Activated naive CD8-positive, alpha-beta T cell treated with anti-CD3 and anti-CD28 coated beads for 36 hours (primary cell): ENCODE data around the gene ASB8. TPM values are rescaled to one million over a fixed set of nuclear protein-coding genes. Genes with fewer than 3 reads are reported as not detected.
A peak's percentile ranks its signal among the peaks of the same experiment; 100 is the strongest.
"Not testable (repeated sequence)": the region's sequence is repeated elsewhere in the genome, so short reads cannot be mapped to it uniquely, and the experiment has no call there.

ENCODE experiments used
- DNase-seq: peaks from one replicate; pipeline ENCODE4 v3.0.0; 2021
- H3K27ac Mint-ChIP-seq: one replicate; pipeline ENCODE4 v1.8.0; 2022; ENCODE audit warnings: mild to moderate bottlenecking, moderate library complexity, mixed read lengths
- H3K27me3 Mint-ChIP-seq: one replicate; pipeline ENCODE4 v1.8.0; 2022; ENCODE audit warnings: mild to moderate bottlenecking, mixed read lengths
- H3K36me3 Mint-ChIP-seq: one replicate; pipeline ENCODE4 v1.8.0; 2021; ENCODE audit warnings: mild to moderate bottlenecking, mixed read lengths
- H3K4me1 Mint-ChIP-seq: one replicate; pipeline ENCODE4 v1.8.0; 2021; ENCODE audit warnings: mixed read lengths
- H3K4me3 Mint-ChIP-seq: one replicate; pipeline ENCODE4 v1.8.0; 2022; ENCODE audit warnings: mild to moderate bottlenecking, moderate library complexity, mixed read lengths
- H3K9me3 Mint-ChIP-seq: one replicate; pipeline ENCODE4 v1.8.0; 2022; ENCODE audit warnings: mixed read lengths
- total RNA-seq, 2 experiments: library from RNA; stranded (reverse); gene quantifications; one replicate each; pipeline ENCODE4 v1.2.3, GENCODE V29; 2021

ASB8 gene
- total RNA-seq, 2 experiments from 2014 or later: 29.9 to 30.3 TPM

GRCh38 chr12:48129376-48129775, 27.9 kb downstream of the ASB8 start:
- Mint-ChIP-seq H3K36me3 (peaks cover 29% of the 10 kb centered on the region), H3K4me1 (no peaks in the 10 kb centered on the region), H3K27ac (no peak overlapping the region), H3K27me3 (no peaks in the 10 kb centered on the region), H3K9me3 (no peaks in the 10 kb centered on the region), H3K4me3 (no peak overlapping the region)
- no peak for DNase-seq

DNA sequence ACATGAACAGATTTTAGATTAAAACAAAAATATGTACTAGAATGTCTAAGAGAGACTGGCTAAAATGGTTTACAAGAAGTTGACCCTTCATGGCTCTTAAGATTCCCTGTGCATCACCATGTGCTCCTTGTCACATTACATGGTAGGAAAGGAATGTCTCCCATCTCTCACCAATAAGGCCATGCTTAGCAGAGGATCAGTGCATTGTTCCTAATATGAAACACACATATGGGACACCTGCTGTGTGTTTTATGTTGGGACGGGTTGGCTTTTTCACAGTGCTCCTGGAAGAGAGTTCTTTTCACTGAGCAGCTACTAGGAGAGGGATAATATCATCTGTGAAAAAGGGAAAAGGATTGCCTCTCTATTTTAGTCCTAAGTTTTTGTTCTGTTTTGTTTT, 28.5 kb downstream of the ASB8 start:
- no peak overlapping the region for H3K27ac Mint-ChIP-seq
- no peaks in the 10 kb centered on the region for H3K4me1 Mint-ChIP-seq
- no peak overlapping the region for H3K4me3 Mint-ChIP-seq
- no peak for DNase-seq
- H3K9me3 Mint-ChIP-seq: no peaks in the 10 kb centered on the region
- no peaks in the 10 kb centered on the region for H3K27me3 Mint-ChIP-seq
- peaks cover 29% of the 10 kb centered on the region for H3K36me3 Mint-ChIP-seq

- H3K36me3 Mint-ChIP-seq: peaks cover 30% of the 10 kb centered on the region
- H3K27me3 Mint-ChIP-seq: no peaks in the 10 kb centered on the region
- H3K27ac Mint-ChIP-seq: no peak overlapping the region
- H3K4me3 Mint-ChIP-seq: no peak overlapping the region
- no peaks in the 10 kb centered on the region for H3K4me1 Mint-ChIP-seq
- no peak for DNase-seq
- H3K9me3 Mint-ChIP-seq: no peaks in the 10 kb centered on the region
Observed at GRCh38 chr12:48126953-48127630, 30.2 kb downstream of the ASB8 start.

GRCh38 chr12:48125985-48126384, 31.3 kb downstream of the ASB8 start:
- Mint-ChIP-seq H3K27me3 (no peaks in the 10 kb centered on the region), H3K4me1 (peaks cover 1% of the 10 kb centered on the region), H3K27ac (no peak overlapping the region), H3K36me3 (peaks cover 33% of the 10 kb centered on the region), H3K9me3 (no peaks in the 10 kb centered on the region), H3K4me3 (no peak overlapping the region)
- no peak for DNase-seq

GRCh38 chr12:48125542-48125941, 31.8 kb downstream of the ASB8 start:
- H3K4me3 Mint-ChIP-seq, H3K4me1 Mint-ChIP-seq, H3K27me3 Mint-ChIP-seq, DNase-seq, H3K9me3 Mint-ChIP-seq, H3K27ac Mint-ChIP-seq: not testable (repeated sequence)
- peaks cover 34% of the 10 kb centered on the region for H3K36me3 Mint-ChIP-seq

DNA sequence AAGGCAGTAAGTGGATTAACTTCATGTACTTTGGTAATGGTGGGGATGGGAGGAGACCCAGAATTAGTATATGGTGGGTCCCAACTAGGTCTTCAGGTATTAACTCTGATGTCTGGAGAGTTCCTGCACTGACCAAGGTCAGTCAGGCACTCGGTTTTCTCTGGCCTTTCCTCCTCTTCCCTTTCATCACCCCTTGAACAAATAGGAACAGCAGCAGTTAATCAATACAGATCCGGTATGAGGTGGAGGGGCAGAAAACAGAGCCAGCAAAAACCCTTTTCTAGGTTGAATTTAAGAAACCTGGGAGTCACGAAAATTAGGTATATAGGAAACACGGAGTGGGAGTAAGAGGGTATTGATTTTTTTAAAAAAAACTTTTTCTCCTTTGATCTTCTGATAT, 34.1 kb downstream of the ASB8 start:
- no peak overlapping the region for H3K4me3 Mint-ChIP-seq
- no peaks in the 10 kb centered on the region for H3K9me3 Mint-ChIP-seq
- H3K27ac Mint-ChIP-seq: no peak overlapping the region
- no peak for DNase-seq
- peaks cover 31% of the 10 kb centered on the region for H3K36me3 Mint-ChIP-seq
- peaks cover 3% of the 10 kb centered on the region for H3K27me3 Mint-ChIP-seq
- H3K4me1 Mint-ChIP-seq: peaks cover 11% of the 10 kb centered on the region

- peaks cover 3% of the 10 kb centered on the region for H3K27me3 Mint-ChIP-seq
- no peak overlapping the region for H3K4me3 Mint-ChIP-seq
- no peaks in the 10 kb centered on the region for H3K9me3 Mint-ChIP-seq
- peaks cover 25% of the 10 kb centered on the region for H3K36me3 Mint-ChIP-seq
- no peak overlapping the region for H3K27ac Mint-ChIP-seq
- DNase-seq: no peak
- H3K4me1 Mint-ChIP-seq: peaks cover 11% of the 10 kb centered on the region
Observed at GRCh38 chr12:48122065-48122834, 35.1 kb downstream of the ASB8 start.

GRCh38 chr12:48121522-48121921, 35.8 kb downstream of the ASB8 start:
- DNase-seq: no peak
- H3K9me3 Mint-ChIP-seq: no peaks in the 10 kb centered on the region
- H3K27ac Mint-ChIP-seq: no peak overlapping the region
- H3K4me3 Mint-ChIP-seq: no peak overlapping the region
- peaks cover 3% of the 10 kb centered on the region for H3K27me3 Mint-ChIP-seq
- H3K4me1 Mint-ChIP-seq: peaks cover 11% of the 10 kb centered on the region
- H3K36me3 Mint-ChIP-seq: peaks cover 22% of the 10 kb centered on the region

- peaks cover 11% of the 10 kb centered on the region for H3K4me1 Mint-ChIP-seq
- no peaks in the 10 kb centered on the region for H3K9me3 Mint-ChIP-seq
- peak overlapping the region; percentile 99 for H3K4me3 Mint-ChIP-seq
- peaks cover 9% of the 10 kb centered on the region for H3K27me3 Mint-ChIP-seq
- peaks cover 17% of the 10 kb centered on the region for H3K36me3 Mint-ChIP-seq
- H3K27ac Mint-ChIP-seq: peak overlapping the region; percentile 4
- no peak for DNase-seq
Observed at GRCh38 chr12:48119834-48120195, 37.5 kb downstream of the ASB8 start.

- DNase-seq: peak; percentile 72
- Mint-ChIP-seq H3K9me3 (no peaks in the 10 kb centered on the region), H3K4me1 (peaks cover 11% of the 10 kb centered on the region), H3K36me3 (peaks cover 15% of the 10 kb centered on the region), H3K4me3 (peak within 1 kb of the TSS; percentile 99), H3K27me3 (peaks cover 9% of the 10 kb centered on the region), H3K27ac (peak within 1 kb of the TSS; percentile 88)
Observed at GRCh38 chr12:48119078-48119833, 38.1 kb downstream of the ASB8 start, which contains the start of gene PFKM. Gene PFKM, plus strand, starts transcription at chr12:48119364. Its CDS starts 3,411 bp downstream, at chr12:48122775.

DNA sequence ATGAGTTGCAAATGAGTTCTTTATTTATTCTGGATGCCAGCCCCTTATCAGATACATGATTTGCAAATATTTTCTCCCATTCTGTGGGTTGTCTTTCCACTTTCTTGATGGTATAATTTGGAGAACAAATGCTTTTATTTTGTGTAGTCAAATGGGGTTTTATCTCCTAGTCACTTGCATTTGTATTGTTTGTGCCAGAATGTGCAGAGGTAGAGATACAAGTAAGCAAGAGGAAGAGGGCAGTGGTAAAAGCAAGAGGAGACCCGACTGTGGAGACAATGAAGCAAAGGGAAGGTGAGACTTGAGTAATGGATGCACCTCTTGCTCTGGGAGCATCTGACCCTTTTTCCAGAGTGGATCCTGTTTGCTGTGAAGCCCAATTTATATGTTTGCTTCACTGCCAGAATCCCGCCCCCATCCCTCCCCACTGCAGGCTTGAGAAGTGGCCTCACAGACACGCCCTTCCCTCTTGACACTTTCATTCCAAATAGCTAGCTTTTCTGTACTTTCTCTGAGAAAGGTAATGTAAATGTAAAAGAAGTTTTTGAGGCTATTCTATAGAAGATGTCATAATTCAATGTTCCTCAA, 38.9 kb downstream of the ASB8 start:
- peaks cover 9% of the 10 kb centered on the region for H3K27me3 Mint-ChIP-seq
- peaks cover 12% of the 10 kb centered on the region for H3K36me3 Mint-ChIP-seq
- peak overlapping the region; percentile 99 for H3K4me3 Mint-ChIP-seq
- no peaks in the 10 kb centered on the region for H3K9me3 Mint-ChIP-seq
- peaks cover 11% of the 10 kb centered on the region for H3K4me1 Mint-ChIP-seq
- no peak overlapping the region for H3K27ac Mint-ChIP-seq
- DNase-seq: no peak

DNA sequence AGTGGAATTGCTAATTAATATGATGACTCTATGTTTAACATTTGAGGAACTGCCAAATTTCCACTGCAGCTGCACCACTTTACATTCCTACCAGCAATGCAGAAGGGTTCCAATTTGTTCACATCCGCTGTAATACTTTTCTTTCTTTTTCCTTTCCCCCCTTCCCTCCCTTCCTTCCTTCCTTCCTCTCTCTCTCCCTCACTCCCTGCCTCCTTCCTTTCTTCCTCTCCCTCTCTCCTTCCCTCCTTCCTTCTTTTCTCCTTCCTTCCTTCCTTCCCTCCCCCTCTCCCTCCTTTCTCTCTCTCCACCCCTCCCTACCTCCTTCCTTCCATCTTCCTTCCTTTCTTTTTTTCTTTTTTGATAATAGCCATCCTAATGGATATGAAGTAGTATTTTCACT, 41.4 kb downstream of the ASB8 start:
- H3K27me3 Mint-ChIP-seq: peaks cover 9% of the 10 kb centered on the region
- no peak overlapping the region for H3K27ac Mint-ChIP-seq
- no peak for DNase-seq
- no peaks in the 10 kb centered on the region for H3K9me3 Mint-ChIP-seq
- no peak overlapping the region for H3K4me3 Mint-ChIP-seq
- H3K4me1 Mint-ChIP-seq: peaks cover 9% of the 10 kb centered on the region
- peaks cover 5% of the 10 kb centered on the region for H3K36me3 Mint-ChIP-seq

GRCh38 chr12:48111312-48111693, 46.0 kb downstream of the ASB8 start:
- H3K36me3 Mint-ChIP-seq, H3K9me3 Mint-ChIP-seq, H3K27me3 Mint-ChIP-seq, H3K27ac Mint-ChIP-seq, DNase-seq, H3K4me3 Mint-ChIP-seq: not testable (repeated sequence)
- peaks cover 21% of the 10 kb centered on the region for H3K4me1 Mint-ChIP-seq

GRCh38 chr12:48110691-48111311, 46.5 kb downstream of the ASB8 start:
- H3K4me3 Mint-ChIP-seq: no peak overlapping the region

More at GRCh38 chr12:48110691-48111311, 46.5 kb downstream of the ASB8 start:
- Mint-ChIP-seq H3K27me3 (peaks cover 6% of the 10 kb centered on the region), H3K4me1 (peaks cover 23% of the 10 kb centered on the region), H3K36me3 (peaks cover 2% of the 10 kb centered on the region), H3K27ac (no peak overlapping the region), H3K9me3 (no peaks in the 10 kb centered on the region)
- no peak for DNase-seq
